Measurements from ENCODE around the gene CETN1. TPM values are rescaled to one million over a fixed set of nuclear protein-coding genes. Genes with fewer than 3 reads are reported as not detected.

CETN1 gene
- total and polyA plus RNA-seq, 7 donors = not detected

DNA sequence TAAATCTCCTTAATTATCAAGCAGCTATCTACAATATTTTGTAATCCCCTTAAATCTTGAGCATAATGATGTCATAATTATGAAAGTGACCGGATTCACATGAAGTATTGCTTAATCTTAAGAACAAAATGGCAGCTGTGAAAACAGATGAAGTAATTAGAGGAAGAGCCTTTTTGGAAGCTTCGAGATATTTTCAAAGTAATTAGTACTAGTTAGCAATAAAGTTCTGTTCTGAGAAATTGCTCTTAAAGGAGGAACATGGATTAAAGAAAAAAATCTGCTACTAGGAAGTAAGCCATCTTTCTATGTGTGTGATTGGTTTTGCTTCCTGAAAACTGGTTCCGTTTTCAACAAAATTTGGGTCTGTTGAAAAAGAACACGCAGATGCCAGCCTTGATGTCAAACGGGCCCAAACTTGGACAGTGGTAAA lies 34.9 kb downstream of the CETN1 start:
- no peaks in the 10 kb centered on the region for H3K36me3 ChIP-seq
- H3K9me3 ChIP-seq = no peaks in the 10 kb centered on the region
- H3K4me3 ChIP-seq = no peak overlapping the region
- H3K27me3 ChIP-seq = no peaks in the 10 kb centered on the region
- intact Hi-C loops (cut with DNase I) = loop anchor here (2.0 to 5.0 kb wide), 2 partner anchors 113 to 320 kb away; partner anchors contain the start of gene COLEC12
- no peak for DNase-seq
- TF ChIP-seq POLR2AphosphoS5 (IDR thresholded peaks at IDR 0.05) = peak in 1 of 4 donors; percentile 16
- no peak for TF ChIP-seq EP300 (IDR thresholded peaks at IDR 0.05)
- H3K4me1 ChIP-seq = no peaks in the 10 kb centered on the region
- 74 to 77% methylated on average over 5 of the region's 5 CpGs for WGBS, 2 donors
- peak overlapping the region in 2 of 4 donors; percentile 13 to 24 for H3K27ac ChIP-seq

DNA sequence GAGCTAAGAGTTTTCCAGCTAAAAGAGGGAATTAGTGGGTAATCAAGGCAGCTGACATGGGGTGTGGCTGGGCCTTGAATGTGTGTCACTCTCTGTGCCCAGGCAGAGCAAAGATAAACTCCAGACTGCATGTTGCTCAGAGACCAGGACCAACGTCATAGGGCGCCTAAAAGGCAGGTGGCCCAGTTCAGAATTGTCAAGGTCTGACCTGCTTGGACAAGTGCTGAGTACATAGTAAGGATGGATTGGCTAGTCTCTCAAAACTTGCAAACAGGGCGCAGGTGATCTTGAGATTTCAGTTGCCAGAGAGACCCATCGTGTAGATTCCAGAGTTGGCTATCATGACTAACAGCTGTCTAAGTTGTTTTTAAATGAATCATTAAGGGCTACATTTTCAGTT lies 35.6 kb downstream of the CETN1 start:
- Histone ChIP-seq H3K36me3 (no peaks in the 10 kb centered on the region), H3K27ac (peak overlapping the region in 2 of 4 donors; percentile 13 to 24), H3K4me1 (no peaks in the 10 kb centered on the region), H3K9me3 (no peaks in the 10 kb centered on the region), H3K27me3 (no peaks in the 10 kb centered on the region), H3K4me3 (no peak overlapping the region)
- intact Hi-C loops (cut with DNase I) = loop anchor here (2.0 to 5.0 kb wide), 3 partner anchors 113 to 329 kb away; partner anchors contain the start of gene COLEC12
- peak; percentile 66 for DNase-seq
- TF ChIP-seq EP300 (IDR thresholded peaks at IDR 0.05) (no peak), POLR2AphosphoS5 (IDR thresholded peaks at IDR 0.05) (no peak), POLR2A (IDR thresholded peaks at IDR 0.05) (no peak)
- TF ChIP-seq, protein P1, sequence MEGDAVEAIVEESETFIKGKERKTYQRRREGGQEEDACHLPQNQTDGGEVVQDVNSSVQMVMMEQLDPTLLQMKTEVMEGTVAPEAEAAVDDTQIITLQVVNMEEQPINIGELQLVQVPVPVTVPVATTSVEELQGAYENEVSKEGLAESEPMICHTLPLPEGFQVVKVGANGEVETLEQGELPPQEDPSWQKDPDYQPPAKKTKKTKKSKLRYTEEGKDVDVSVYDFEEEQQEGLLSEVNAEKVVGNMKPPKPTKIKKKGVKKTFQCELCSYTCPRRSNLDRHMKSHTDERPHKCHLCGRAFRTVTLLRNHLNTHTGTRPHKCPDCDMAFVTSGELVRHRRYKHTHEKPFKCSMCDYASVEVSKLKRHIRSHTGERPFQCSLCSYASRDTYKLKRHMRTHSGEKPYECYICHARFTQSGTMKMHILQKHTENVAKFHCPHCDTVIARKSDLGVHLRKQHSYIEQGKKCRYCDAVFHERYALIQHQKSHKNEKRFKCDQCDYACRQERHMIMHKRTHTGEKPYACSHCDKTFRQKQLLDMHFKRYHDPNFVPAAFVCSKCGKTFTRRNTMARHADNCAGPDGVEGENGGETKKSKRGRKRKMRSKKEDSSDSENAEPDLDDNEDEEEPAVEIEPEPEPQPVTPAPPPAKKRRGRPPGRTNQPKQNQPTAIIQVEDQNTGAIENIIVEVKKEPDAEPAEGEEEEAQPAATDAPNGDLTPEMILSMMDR (IDR thresholded peaks at IDR 0.05) = no peak
- 55 to 73% methylated on average over 4 of the region's 4 CpGs for WGBS, 2 donors

DNA sequence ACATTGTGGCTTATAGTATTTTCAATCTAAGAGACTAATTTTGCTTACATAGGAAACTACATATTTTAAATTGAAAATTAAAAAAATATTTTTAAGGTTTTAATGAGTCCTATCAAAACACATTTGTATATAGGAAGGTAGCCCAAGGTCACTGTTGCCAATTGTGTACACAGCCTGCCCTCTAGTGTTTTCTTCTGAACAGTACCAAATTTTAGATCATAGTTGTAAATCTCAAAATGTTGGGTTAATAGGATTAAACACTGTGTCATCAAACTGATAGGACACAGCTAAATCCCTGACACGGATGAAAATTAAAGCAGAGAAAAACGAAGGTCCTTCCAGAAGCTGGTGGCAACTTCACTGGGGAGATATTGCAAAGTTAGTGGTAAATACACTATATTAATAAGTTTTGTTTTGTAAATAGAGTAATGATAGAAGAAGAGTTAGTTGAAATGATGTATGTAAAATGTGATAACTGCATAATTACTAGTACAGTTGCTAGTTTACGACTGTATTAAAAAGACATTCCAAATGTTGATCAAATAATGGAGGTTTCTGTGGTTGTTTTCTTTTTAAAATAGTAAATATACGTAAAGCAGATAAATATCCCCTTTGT lies 36.3 kb downstream of the CETN1 start:
- TF ChIP-seq, protein P1 (IDR thresholded peaks at IDR 0.05) = peak; percentile 60 to 76 (median 66)
- TF ChIP-seq POLR2A (IDR thresholded peaks at IDR 0.05) (no peak), POLR2AphosphoS5 (IDR thresholded peaks at IDR 0.05) (no peak), EP300 (IDR thresholded peaks at IDR 0.05) (no peak)
- no peaks in the 10 kb centered on the region for H3K4me1 ChIP-seq
- intact Hi-C loops (cut with DNase I) = loop anchor here (2.0 to 5.0 kb wide), 2 partner anchors 114 to 330 kb away; partner anchors contain the start of gene COLEC12
- H3K27ac ChIP-seq = no peak overlapping the region
- no peaks in the 10 kb centered on the region for H3K9me3 ChIP-seq
- 33 to 38% methylated on average over 4 of the region's 4 CpGs for WGBS, 2 donors
- no peak for DNase-seq
- no peaks in the 10 kb centered on the region for H3K36me3 ChIP-seq
- no peaks in the 10 kb centered on the region for H3K27me3 ChIP-seq
- H3K4me3 ChIP-seq = no peak overlapping the region

DNA sequence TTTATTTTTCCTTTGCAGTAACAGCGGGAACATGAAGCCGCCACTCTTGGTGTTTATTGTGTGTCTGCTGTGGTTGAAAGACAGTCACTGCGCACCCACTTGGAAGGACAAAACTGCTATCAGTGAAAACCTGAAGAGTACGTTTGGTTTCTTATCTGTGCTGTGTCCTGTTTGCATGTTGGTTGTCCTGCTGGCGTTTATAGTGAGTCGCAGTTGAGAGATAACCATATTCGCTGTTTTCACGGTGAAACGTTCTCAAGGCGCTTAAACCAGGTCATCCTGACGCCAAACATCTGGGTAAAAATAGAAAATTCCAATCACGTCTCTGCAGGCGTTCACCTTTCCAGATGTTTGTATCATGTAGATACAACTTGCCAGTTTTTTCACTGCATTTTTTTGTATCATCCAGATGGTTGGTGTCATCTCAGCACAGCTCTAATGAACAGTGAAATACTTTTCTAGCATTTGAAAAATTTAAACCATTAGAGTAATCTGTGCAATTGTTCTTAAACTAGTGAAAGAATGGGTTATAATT lies 37.9 kb downstream of the CETN1 start:
- no peaks in the 10 kb centered on the region for H3K9me3 ChIP-seq
- no peaks in the 10 kb centered on the region for H3K36me3 ChIP-seq
- no peak for DNase-seq
- H3K4me1 ChIP-seq = no peaks in the 10 kb centered on the region
- H3K27ac ChIP-seq = no peak overlapping the region
- no peak overlapping the region for H3K4me3 ChIP-seq
- WGBS, 2 donors = 78 to 79% methylated on average over 13 of the region's 13 CpGs
- H3K27me3 ChIP-seq = no peaks in the 10 kb centered on the region
- TF ChIP-seq POLR2A (IDR thresholded peaks at IDR 0.05) = no peak
- no peak for TF ChIP-seq EP300 (IDR thresholded peaks at IDR 0.05)
- TF ChIP-seq, protein P1 (IDR thresholded peaks at IDR 0.05) = no peak
- no peak for TF ChIP-seq POLR2AphosphoS5 (IDR thresholded peaks at IDR 0.05)
- intact Hi-C loops (cut with DNase I) = loop anchor here (2.0 to 5.0 kb wide), 2 partner anchors 116 to 331 kb away; partner anchors contain the start of gene COLEC12

DNA sequence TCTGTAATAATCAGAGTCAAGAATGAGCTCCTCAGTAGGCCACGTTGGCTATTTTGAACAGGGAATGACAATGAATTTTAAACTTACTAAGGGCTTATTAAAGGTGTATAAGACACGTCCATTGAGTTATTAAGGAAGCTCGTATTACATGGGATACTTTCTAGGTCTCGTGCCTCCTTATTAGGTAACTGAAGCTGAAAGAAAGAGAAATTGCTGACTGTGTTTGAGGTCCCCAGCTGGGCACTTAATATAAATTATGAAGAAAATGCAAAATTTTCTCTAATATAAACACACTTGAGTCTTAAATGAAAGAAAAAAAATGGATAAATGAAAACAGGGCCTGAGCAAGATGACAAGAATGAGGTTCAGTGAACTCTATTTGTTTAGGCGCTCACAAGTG lies 38.4 kb downstream of the CETN1 start:
- Histone ChIP-seq H3K27ac (no peak overlapping the region), H3K36me3 (no peaks in the 10 kb centered on the region), H3K9me3 (no peaks in the 10 kb centered on the region), H3K27me3 (no peaks in the 10 kb centered on the region), H3K4me1 (no peaks in the 10 kb centered on the region), H3K4me3 (no peak overlapping the region)
- TF ChIP-seq POLR2AphosphoS5 (IDR thresholded peaks at IDR 0.05) (no peak), POLR2A (IDR thresholded peaks at IDR 0.05) (no peak), EP300 (IDR thresholded peaks at IDR 0.05) (no peak)
- TF ChIP-seq, protein P1 (IDR thresholded peaks at IDR 0.05) = no peak
- intact Hi-C loops (cut with DNase I) = loop anchor here (5.0 kb wide), 1 partner anchor 116 kb away; the partner anchor contains the start of gene COLEC12
- DNase-seq = no peak
- 82 to 84% methylated on average over 5 of the region's 5 CpGs for WGBS, 2 donors
